Spinal cord (tissue), 10 donors: Measurements from ENCODE around the gene TCF7L1. TPM values are rescaled to one million over a fixed set of nuclear protein-coding genes. Genes with fewer than 3 reads are reported as not detected.

Experiments used
- DNase-seq, 6 donors: peaks; one replicate each; pipeline versions ENCODE4 v3.0.0 to v3.0.0-alpha.2; 2013 to 2015; ENCODE audit warnings: low spot score in 6 of 6, low read depth in 4 of 6
- H3K27ac ChIP-seq: one replicate; pipeline ENCODE4 v1.5.1; 2013; ENCODE audit warnings: low read depth, low read length, control low read depth
- H3K27me3 ChIP-seq: one replicate; pipeline ENCODE4 v1.6.1; 2013; ENCODE audit warnings: low read length; ENCODE audit not compliant: control insufficient read depth, insufficient read depth
- H3K36me3 ChIP-seq: one replicate; pipeline ENCODE4 v1.6.1; 2013; ENCODE audit warnings: low read length; ENCODE audit not compliant: control insufficient read depth, insufficient read depth
- H3K4me1 ChIP-seq: one replicate; pipeline ENCODE4 v1.6.1; 2013; ENCODE audit warnings: low read length; ENCODE audit not compliant: control insufficient read depth, insufficient read depth
- H3K4me3 ChIP-seq: one replicate; pipeline ENCODE4 v1.5.1; 2013; ENCODE audit warnings: low read depth, low read length, control low read depth
- H3K9me3 ChIP-seq: one replicate; pipeline ENCODE4 v1.6.1; 2013; ENCODE audit warnings: low read length; ENCODE audit not compliant: control insufficient read depth, insufficient read depth
- WGBS: methylation state at CpG from one replicate; pipeline ENCODE4 v1.1.5; 2013; ENCODE audit warnings: missing lambda C conversion rate; ENCODE audit not compliant: insufficient coverage; 5-methylcytosine and 5-hydroxymethylcytosine counted together
- polyA plus RNA-seq, 2 donors: library from polyadenylated mRNA; unstranded; fragments of 120-200 nt; gene quantifications; one replicate each; pipeline ENCODE4 v1.2.1, GENCODE V29; 2013; ENCODE audit not compliant: insufficient read length in 2 of 2
- total RNA-seq, 2 donors: library from RNA; depleted of rRNA in 1 of 2; stranded (reverse); fragments of 120-200 nt in 1 of 2; fragments of >200 nt in 1 of 2; gene quantifications; one replicate each; pipeline versions ENCODE4 v1.2.3 to v1.2.4, GENCODE V29; 2013 to 2014
- donor health status: healthy.

TCF7L1 gene
- total and polyA plus RNA-seq, 4 donors: 3.4 to 41.9 (median 19.9) TPM

- H3K27ac ChIP-seq: no peak overlapping the region
- no peak for DNase-seq
- no peaks in the 10 kb centered on the region for H3K36me3 ChIP-seq
- H3K9me3 ChIP-seq: no peaks in the 10 kb centered on the region
- H3K27me3 ChIP-seq: no peaks in the 10 kb centered on the region
- no peak overlapping the region for H3K4me3 ChIP-seq
- 60% methylated on average over 1 of the region's 3 CpGs for WGBS
- H3K4me1 ChIP-seq: no peaks in the 10 kb centered on the region
Measured at GRCh38 chr2:85222792-85223191, 89.6 kb downstream of the TCF7L1 start.

- H3K9me3 ChIP-seq: no peaks in the 10 kb centered on the region
- H3K4me1 ChIP-seq: peaks cover 11% of the 10 kb centered on the region
- DNase-seq: no peak
- H3K27ac ChIP-seq: no peak overlapping the region
- no peaks in the 10 kb centered on the region for H3K27me3 ChIP-seq
- no peaks in the 10 kb centered on the region for H3K36me3 ChIP-seq
- 91% methylated on average over 7 of the region's 8 CpGs for WGBS
- no peak overlapping the region for H3K4me3 ChIP-seq
Measured at GRCh38 chr2:85226783-85227182, 93.6 kb downstream of the TCF7L1 start.

DNA sequence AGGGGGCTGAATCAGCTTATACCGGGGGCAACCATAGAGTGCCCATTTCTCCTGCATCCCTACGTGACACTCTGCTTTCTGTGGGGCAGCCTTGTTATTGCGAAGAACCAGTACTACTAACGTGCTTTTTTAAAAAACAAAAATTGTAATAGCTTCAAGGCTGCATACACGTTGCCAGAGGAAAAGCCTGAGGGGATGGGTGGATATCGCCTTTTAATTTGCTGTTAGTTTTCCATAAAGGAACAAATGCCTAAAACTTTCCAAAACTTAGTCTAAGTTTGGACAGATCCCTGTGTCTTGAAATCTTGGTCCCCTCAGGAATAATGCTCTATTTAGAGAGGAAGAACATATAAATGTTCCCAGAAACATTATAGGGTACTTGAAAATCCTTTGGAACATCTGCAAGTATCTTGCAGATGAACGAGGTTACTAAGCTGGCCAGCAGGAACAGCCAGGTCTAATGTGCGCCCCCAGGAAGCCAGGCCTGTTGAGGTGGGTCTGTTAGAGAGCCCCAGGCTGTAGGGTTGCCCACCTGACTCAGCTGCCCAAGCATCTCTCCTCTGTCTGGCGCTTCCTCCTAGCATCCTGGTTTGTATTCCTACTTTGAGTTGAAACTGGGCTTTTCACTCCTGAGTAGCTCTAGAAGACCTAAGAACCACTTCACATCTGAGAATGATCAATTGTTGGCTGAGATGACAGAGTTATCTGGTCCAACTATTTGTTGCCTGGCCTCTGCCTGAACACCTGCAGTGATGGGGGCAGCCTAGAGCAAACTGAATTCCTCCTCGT is 97.7 kb downstream of the TCF7L1 start:
- H3K36me3 ChIP-seq: no peaks in the 10 kb centered on the region
- no peak overlapping the region for H3K27ac ChIP-seq
- 72% methylated on average over 5 of the region's 10 CpGs for WGBS
- H3K27me3 ChIP-seq: no peaks in the 10 kb centered on the region
- no peak for DNase-seq
- H3K9me3 ChIP-seq: no peaks in the 10 kb centered on the region
- peaks cover 38% of the 10 kb centered on the region for H3K4me1 ChIP-seq
- H3K4me3 ChIP-seq: no peak overlapping the region

- Histone ChIP-seq H3K9me3 (no peaks in the 10 kb centered on the region), H3K4me1 (peaks cover 40% of the 10 kb centered on the region), H3K27ac (no peak overlapping the region), H3K36me3 (no peaks in the 10 kb centered on the region), H3K4me3 (no peak overlapping the region), H3K27me3 (no peaks in the 10 kb centered on the region)
- no peak for DNase-seq
- WGBS: 75% methylated on average over 2 of the region's 6 CpGs
Measured at GRCh38 chr2:85231468-85231805, 98.2 kb downstream of the TCF7L1 start.

- 35% methylated on average over 4 of the region's 10 CpGs for WGBS
- peaks cover 40% of the 10 kb centered on the region for H3K4me1 ChIP-seq
- H3K4me3 ChIP-seq: no peak overlapping the region
- no peak overlapping the region for H3K27ac ChIP-seq
- H3K27me3 ChIP-seq: no peaks in the 10 kb centered on the region
- no peaks in the 10 kb centered on the region for H3K36me3 ChIP-seq
- DNase-seq: peak in 1 of 6 donors; percentile 44
- H3K9me3 ChIP-seq: no peaks in the 10 kb centered on the region
Measured at GRCh38 chr2:85231952-85232351, 98.8 kb downstream of the TCF7L1 start.

DNA sequence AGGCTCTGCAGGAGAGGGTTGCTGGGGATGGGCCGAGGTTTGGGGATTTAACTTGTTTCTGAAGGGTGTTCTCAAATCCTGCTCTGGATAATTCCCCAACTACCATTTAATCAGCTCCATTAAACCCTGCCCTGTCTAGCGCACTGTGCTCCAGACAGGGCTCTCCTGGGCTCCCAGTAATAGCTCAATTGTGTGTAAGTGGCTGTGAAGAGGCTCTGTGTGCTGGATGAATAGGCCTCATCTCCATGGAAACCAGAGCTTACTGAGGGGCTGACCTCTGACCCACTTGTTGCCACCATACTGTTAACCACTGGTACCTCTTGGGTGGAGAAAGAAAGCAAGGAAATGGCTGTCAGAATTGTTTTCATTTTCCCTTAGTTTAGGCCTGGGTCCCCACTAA is 101.7 kb downstream of the TCF7L1 start:
- DNase-seq: peak in 4 of 6 donors; percentile 54 to 86 (median 70)
- Histone ChIP-seq H3K27me3 (no peaks in the 10 kb centered on the region), H3K36me3 (no peaks in the 10 kb centered on the region), H3K4me1 (peaks cover 55% of the 10 kb centered on the region), H3K27ac (peak overlapping the region; percentile 41), H3K4me3 (no peak overlapping the region), H3K9me3 (no peaks in the 10 kb centered on the region)
- WGBS: no CpG with 5 or more reads among the region's 2 CpGs

DNA sequence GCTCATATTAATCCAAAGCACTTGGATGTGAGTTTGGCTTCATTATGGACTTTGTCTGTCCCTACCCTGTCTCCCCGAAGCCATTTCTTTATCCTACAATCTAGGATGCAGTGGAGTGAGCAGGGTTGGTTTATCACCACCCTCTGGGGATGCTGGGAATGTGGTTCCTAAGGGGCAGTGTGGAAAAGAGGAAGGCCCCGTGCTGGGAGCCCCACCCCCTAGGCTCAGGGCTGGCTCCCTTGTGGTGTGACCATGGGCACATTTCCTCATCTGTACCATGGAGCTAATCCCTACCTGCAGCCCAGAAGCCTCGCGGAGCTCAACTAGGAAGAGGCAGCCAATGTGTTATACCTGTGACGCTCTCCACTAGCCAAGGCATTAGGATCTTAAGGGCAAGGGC is 102.1 kb downstream of the TCF7L1 start:
- H3K27ac ChIP-seq: peak overlapping the region; percentile 41

DNA sequence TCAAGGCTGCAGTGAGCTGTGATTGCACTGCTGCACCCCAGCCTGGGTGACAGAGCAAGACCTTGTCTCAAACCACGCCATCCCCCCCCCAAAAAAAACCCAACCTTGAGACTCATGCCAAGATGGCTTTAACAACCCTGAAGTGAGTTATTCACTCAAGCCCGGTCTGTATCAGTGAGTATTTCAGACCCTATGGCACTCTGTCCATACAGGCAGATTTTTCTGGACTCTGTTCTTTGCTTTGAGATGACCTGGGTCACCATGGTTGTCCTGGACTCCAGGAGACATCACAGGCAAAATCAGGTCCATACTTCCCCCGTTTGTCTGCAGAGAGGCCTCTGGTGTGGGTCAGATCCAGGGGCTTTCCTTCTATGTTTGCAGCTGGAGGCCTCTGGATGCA is 102.9 kb downstream of the TCF7L1 start:
- 86% methylated on average over 2 of the region's 3 CpGs for WGBS
- no peaks in the 10 kb centered on the region for H3K27me3 ChIP-seq
- DNase-seq: no peak
- H3K36me3 ChIP-seq: no peaks in the 10 kb centered on the region
- H3K27ac ChIP-seq: no peak overlapping the region
- H3K4me3 ChIP-seq: no peak overlapping the region
- H3K9me3 ChIP-seq: no peaks in the 10 kb centered on the region
- peaks cover 56% of the 10 kb centered on the region for H3K4me1 ChIP-seq

More for the DNA sequence above, 102.1 kb downstream of the TCF7L1 start:
- 93% methylated on average over 3 of the region's 5 CpGs for WGBS
- no peaks in the 10 kb centered on the region for H3K27me3 ChIP-seq
- DNase-seq: no peak
- no peaks in the 10 kb centered on the region for H3K36me3 ChIP-seq
- peaks cover 59% of the 10 kb centered on the region for H3K4me1 ChIP-seq
- H3K4me3 ChIP-seq: no peak overlapping the region
- H3K9me3 ChIP-seq: no peaks in the 10 kb centered on the region

DNA sequence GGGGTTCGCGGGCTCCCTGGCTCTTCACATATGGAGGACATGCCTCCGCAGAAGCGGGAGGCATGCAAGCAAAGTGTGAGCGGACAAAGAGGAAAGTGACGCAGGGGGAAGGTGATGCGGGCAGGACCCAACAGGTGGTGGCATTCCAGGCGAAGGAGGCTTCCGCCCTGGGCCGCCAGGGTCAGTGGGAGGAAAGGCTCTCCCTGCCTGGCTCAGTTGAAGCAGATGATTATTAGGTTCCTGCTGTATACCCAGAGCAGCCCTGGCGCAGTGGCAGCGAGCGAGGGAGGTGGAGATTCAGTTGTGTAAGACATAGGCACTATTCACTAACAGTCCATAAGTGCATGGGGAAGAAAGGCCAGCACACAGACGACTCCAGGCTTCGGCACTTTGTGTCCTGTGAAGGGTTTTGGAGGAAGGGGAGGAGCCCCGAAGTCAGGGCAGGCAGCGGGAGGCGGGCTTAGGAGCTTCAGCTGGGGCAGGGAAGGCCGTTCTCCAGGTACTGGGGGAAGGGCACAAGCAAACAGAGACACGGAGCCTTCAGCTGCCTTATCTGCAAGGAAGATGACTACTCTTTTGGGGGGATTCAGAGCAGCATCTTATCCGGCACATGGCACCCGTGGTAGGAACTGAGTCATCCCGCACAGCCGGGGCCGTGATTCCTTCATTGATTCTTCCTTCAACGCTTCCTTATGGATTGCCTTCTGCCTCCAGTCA is 104.8 kb downstream of the TCF7L1 start:
- no peaks in the 10 kb centered on the region for H3K27me3 ChIP-seq
- no peak overlapping the region for H3K27ac ChIP-seq
- no peak overlapping the region for H3K4me3 ChIP-seq
- H3K9me3 ChIP-seq: no peaks in the 10 kb centered on the region
- H3K36me3 ChIP-seq: no peaks in the 10 kb centered on the region
- peaks cover 59% of the 10 kb centered on the region for H3K4me1 ChIP-seq
- DNase-seq: no peak
- WGBS: 68% methylated on average over 25 of the region's 26 CpGs

GRCh38 chr2:85238607-85239006 is 105.4 kb downstream of the TCF7L1 start:
- H3K4me3 ChIP-seq: no peak overlapping the region
- no peak for DNase-seq
- H3K36me3 ChIP-seq: no peaks in the 10 kb centered on the region
- no peak overlapping the region for H3K27ac ChIP-seq
- H3K4me1 ChIP-seq: peaks cover 65% of the 10 kb centered on the region
- H3K9me3 ChIP-seq: no peaks in the 10 kb centered on the region
- WGBS: 100% methylated on average over 5 of the region's 8 CpGs
- H3K27me3 ChIP-seq: no peaks in the 10 kb centered on the region
